Retina (tissue), 1 donor: ENCODE data around the gene CDH4.

Source experiments
- DNase-seq: peaks from one replicate; pipeline ENCODE4 v3.0.0-alpha.2; 2016

Gene CDH4

GRCh38 chr20:61762167-61762710 is 510.2 kb downstream of the CDH4 start:
- DNase-seq: no peak

DNA sequence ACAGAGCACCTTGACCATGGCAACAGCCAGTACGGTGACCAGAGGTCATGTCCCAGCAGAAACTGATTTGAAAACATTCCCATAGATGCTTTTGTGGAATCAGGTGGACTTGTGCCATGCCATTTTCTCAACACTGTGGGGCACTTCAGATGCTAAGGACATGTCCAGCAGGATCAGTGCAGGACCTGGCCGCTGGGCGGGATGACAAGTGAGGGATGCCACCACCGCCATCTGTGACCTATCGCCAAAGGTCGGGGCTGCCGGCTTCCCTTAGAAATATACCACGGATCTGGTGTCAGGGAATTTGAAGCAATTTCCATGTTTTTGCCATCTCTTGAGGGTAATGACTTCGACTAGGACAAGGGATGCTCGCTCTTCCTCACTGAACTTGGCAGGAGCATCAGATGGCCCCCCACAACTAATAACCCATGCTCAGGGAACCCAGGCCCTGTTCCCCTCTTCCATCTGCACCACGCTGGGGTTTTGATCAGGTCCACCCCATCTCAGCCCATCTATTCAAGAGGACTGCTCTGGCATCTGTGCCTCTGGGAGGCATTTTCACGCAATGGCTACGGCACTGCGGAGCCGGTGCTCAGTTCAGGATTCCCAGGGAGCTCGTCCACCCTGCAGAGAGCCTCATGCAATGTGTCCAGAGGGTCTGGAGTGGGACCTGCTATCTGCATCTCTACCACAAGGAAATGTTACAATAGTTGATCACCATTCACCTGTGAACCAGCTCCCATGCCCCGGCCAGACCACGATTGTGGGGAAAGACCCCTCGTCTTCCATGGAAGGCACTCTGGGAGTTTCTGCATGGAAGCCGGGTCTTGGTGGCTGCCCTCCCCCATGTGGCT is 511.1 kb downstream of the CDH4 start:
- DNase-seq: no peak

DNA sequence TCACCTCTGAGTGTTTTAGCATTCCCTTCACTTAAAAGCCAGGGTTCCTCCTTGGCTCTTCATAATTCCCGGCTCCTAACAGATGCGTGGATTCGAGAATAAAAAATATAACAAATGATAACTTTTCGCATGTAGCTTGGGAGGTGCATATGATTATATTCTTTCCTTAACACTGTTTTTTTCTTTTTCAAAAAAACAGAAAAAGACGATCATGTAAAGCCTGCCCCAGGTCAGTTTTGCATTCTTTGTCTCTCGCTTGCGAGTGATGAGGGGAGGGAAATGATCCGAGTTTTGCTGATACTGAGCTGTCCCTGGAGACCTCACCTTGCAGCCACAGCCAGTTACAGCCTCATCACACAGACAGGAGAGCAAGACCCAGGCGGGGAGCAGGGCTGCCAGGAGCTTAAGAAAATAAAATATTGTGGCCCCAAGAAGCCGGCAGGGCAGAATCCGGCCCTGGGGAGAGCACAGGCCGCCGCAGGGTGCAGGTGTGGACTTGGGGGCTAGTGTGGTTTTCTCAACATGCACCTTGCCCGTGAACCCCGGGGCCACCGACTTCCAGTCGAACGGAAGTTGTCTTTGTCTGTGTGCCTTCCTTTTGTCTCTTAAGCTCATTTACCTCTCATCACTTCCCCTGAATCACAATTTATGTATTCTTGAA is 511.8 kb downstream of the CDH4 start:
- no peak for DNase-seq

GRCh38 chr20:61764471-61765025 is 512.5 kb downstream of the CDH4 start:
- no peak for DNase-seq

GRCh38 chr20:61765081-61765870 is 513.2 kb downstream of the CDH4 start:
- no peak for DNase-seq

- no peak for DNase-seq
Measured at GRCh38 chr20:61765871-61766654, 514.0 kb downstream of the CDH4 start.

GRCh38 chr20:61766921-61767610 is 515.0 kb downstream of the CDH4 start:
- DNase-seq: no peak

- DNase-seq: no peak
Measured at GRCh38 chr20:61767761-61768494, 515.9 kb downstream of the CDH4 start.

GRCh38 chr20:61768571-61769285 is 516.7 kb downstream of the CDH4 start:
- DNase-seq: no peak

DNA sequence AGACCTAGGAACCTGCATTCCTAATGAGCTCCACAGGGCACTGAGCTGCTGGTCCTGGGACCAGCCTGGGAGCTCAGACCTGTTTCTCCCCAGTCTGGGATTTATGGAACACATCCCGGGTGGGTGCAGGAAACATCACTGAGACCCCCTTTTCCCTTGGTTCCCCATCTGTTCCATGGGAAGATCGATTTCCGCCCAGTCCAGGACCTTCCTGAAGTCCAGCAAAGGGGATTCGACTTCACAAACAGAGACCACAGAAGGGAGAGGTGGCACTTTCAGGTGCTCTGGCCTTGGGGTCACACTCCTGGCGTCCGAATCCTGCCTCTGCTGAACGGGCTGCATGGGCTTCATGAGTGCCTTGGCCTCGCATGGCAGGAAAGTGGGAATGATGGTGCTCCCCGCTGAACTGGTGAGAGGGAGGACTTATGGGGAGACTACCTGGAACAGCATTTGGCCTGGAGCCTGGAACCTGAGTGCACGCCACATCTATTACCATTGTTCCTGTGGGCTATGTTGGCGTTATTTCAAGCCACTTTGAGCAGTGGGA is 517.3 kb downstream of the CDH4 start:
- no peak for DNase-seq

DNA sequence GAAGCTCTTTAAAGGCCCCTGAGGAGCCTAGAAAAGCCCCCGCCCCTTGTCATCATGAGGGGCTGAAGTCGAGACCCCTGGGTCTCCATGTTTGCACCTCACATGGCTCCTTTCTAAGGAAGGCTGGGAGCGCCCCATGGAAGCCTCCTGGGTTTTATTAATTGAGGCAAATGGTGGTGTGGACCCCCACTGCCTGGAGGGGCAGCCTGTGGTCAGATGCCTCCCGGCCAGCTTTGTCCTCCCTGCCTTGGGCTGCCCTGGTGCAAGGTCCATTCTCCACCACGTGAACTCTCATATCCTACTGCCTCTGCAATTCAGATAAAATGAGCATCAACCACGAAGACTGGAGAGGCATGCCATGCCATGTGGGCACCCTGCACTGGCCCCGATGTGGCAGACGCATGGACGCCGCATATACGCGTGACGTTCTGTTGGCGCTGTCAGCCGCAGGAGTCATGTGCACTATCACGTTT is 518.1 kb downstream of the CDH4 start:
- DNase-seq: no peak

DNA sequence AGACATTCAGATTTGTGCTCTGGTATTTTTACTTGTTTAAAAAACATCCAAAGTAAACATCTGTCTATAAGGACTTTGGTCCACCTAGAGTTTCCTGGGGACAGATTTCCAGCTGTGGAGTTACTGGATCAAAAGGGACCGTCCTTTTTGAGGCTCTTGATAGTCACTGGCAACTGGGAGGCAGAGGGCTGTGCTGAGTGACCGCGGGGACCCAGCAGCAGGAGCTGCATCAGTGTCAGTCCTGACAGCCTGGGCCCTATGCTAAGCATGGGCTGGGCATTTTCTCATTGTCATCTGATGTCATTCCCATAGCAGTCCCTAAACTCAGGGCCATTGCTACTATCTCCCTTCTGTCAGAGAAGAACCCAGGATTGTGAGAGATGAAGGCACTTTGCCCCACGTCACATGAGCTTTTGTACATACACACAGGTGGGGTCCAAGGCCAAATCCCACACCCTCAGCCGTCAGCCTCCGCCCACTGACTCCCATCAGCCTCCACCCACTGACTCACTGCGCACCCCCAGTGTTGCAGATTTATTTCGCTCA is 519.8 kb downstream of the CDH4 start:
- DNase-seq: no peak

GRCh38 chr20:61772828-61773631 is 521.0 kb downstream of the CDH4 start:
- no peak for DNase-seq

DNA sequence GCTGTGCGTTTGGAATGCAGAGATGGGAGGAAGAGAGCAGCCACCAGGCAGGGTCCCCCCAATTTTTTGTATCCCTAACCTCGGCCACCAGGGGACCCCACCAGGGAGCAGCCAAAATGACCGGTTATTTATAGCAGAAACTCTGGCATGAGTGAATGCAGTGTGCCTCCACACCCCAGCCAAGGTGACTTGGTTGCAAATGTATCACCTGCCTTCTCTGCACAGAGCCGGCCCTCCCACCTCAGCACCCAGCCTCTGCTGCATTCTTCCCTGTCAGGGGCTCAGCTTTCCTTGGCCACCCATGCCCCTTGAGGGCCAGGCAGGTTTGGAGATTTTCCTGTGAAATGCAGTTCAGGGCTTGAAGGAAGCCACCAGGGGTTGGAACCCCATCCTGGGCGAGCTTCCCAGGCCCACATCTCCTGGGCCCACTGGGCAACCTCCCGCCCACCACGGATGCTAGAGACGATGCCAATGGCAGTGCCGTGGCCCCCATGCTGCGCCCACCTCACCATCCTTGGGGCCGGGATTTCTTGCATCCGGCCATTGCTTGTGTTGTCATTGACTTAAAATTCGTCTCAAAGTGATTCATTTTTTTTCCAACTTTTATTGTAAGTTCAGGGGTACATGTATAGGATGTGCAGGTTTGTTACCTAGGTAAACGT is 522.0 kb downstream of the CDH4 start:
- DNase-seq: no peak

DNA sequence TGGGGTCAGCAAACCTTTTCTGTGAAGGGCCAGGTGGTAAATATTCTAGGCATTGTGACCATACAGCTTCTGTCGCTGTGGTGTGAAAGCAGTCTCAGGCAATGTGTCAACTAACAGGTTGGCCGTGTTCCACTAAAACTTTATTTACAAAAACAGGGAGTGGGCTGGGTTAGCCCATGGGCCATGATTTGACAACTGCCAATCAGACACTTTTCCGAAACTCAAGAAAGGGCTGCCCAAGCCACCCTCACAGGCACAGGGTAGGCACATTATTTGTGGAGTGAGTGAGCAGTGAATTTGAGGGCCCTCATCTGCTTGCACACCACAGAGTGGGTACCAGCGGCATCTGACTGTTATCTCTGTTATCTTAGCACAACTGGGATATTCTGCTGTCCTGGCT is 523.4 kb downstream of the CDH4 start:
- DNase-seq: no peak

DNA sequence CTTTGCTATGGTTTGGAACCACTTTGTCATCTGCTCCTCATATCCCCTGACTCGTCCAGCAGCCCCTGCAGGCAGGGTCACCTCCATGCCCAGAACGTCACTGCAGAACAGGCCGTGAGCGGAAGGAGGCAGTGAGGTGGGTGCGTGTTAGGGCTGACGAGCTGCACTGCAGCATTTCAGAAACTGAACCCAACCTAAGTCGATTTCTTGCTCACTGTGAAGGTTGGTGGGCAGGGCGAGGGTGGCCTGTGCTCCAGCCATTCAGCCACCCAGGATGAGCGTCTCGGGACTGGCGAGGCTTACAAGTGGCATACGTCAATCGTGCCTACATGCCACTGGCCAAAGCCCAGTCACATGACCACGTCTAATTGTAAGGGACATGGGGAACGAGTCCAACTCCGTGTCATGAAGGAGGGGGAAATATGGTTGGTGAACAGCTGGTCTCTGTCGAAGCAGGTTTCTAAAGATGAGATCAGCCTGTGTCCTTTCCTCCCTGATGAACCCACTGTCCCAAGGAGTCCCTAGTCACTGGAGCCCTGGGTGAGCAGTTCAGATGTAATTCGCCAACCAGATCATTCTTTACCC is 524.5 kb downstream of the CDH4 start:
- no peak for DNase-seq

DNA sequence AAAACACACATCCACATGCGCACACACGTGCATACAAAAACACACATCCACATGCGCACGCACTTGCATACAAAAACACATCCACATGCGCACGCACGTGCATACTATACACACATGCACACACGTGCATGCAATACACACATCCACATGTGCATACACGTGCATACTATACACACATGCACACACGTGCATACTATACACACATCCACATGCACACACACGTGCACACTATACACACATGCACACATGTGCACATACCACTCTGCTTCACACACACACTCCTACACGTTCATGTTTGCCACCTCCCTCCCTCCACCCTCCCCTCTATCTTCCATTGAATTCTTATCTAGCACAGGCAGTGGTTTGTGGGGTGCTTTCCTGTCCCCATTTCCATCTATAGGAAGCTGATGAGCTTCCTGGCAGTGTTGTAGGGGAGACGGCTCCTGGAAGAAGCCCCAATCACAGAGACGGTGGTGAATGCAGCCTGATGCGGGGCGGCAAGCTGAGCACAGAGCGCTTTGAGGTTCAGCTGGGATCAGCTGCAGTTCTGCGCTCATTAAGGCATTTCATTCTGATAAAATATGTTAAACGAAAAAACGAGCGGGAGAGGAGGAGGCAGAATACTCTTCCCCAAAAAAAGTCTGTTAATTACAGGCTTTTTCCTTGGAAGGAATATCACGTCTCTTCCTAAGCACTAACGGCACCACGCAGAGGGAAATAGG is 525.9 kb downstream of the CDH4 start:
- DNase-seq: no peak
